Natural killer cell treated with Interleukin-12 subunit alpha and Interleukin-12 subunit beta and Interleukin-15 and Interleukin-18, amount 100 ng/mL, for 72 hours (primary cell): ENCODE results near the gene LRRK1. TPM values are rescaled to one million over a fixed set of nuclear protein-coding genes. Genes with fewer than 3 reads are reported as not detected.

Experiments used
- ATAC-seq, 2 donors: fragments of 150-1000 bp; cut with Tn5 transposase in 1 of 2; sonication (Bioruptor Pico), chemical (Tn5 transposase) in 1 of 2; 2 replicates each; pipeline ENCODE4 v1.10.0; 2021
- DNase-seq: peaks from one replicate; pipeline ENCODE4 v3.0.0; 2022; ENCODE audit warnings: low spot score
- H3K27ac Mint-ChIP-seq, 2 donors: 1 replicate in 1 of 2; 2 replicates in 1 of 2; pipeline ENCODE4 v1.8.0; 2022; ENCODE audit warnings: mixed read lengths in 2 of 2, mild to moderate bottlenecking in 1 of 2, moderate library complexity in 1 of 2
- H3K27me3 Mint-ChIP-seq, 2 donors: 1 replicate in 1 of 2; 2 replicates in 1 of 2; pipeline ENCODE4 v1.8.0; 2022; ENCODE audit warnings: mixed read lengths in 2 of 2
- H3K36me3 Mint-ChIP-seq: one replicate; pipeline ENCODE4 v1.8.0; 2022; ENCODE audit warnings: mixed read lengths
- H3K4me1 Mint-ChIP-seq, 2 donors: 1 replicate in 1 of 2; 2 replicates in 1 of 2; pipeline ENCODE4 v1.8.0; 2022; ENCODE audit warnings: low read depth in 2 of 2, mixed read lengths in 2 of 2, mild to moderate bottlenecking in 1 of 2
- H3K4me3 Mint-ChIP-seq: one replicate; pipeline ENCODE4 v1.8.0; 2022; ENCODE audit warnings: mixed read lengths
- H3K9me3 Mint-ChIP-seq: 2 replicates; pipeline ENCODE4 v1.8.0; 2022; ENCODE audit warnings: mixed read lengths
- total RNA-seq, 2 donors: library from RNA; stranded (reverse); gene quantifications; one replicate each; pipeline ENCODE4 v1.2.3, GENCODE V29; 2022

The LRRK1 gene
- total RNA-seq, 2 donors from 2014 or later, result 0.17 to 0.70 TPM

- no peak overlapping the region for H3K4me3 Mint-ChIP-seq
- H3K27me3 Mint-ChIP-seq, result no peaks in the 10 kb centered on the region
- ATAC-seq, result peak in 1 of 2 donors; percentile 12
- H3K9me3 Mint-ChIP-seq, result no peaks in the 10 kb centered on the region
- peak; percentile 38 for DNase-seq
- H3K27ac Mint-ChIP-seq, result peak overlapping the region in 1 of 2 donors; percentile 15
- H3K36me3 Mint-ChIP-seq, result no peaks in the 10 kb centered on the region
- H3K4me1 Mint-ChIP-seq, result peaks cover 10 to 14% of the 10 kb centered on the region in 2 donors
Measured at GRCh38 chr15:101112336-101113113, 193.4 kb downstream of the LRRK1 start.

- DNase-seq (peak; percentile 25), ATAC-seq (no peak)
- Mint-ChIP-seq H3K27me3 (no peaks in the 10 kb centered on the region), H3K4me1 (peaks cover 10 to 14% of the 10 kb centered on the region in 2 donors), H3K9me3 (no peaks in the 10 kb centered on the region), H3K36me3 (no peaks in the 10 kb centered on the region), H3K4me3 (no peak overlapping the region), H3K27ac (peak overlapping the region in 1 of 2 donors; percentile 54)
Measured at GRCh38 chr15:101113114-101114005, 194.2 kb downstream of the LRRK1 start.

DNA sequence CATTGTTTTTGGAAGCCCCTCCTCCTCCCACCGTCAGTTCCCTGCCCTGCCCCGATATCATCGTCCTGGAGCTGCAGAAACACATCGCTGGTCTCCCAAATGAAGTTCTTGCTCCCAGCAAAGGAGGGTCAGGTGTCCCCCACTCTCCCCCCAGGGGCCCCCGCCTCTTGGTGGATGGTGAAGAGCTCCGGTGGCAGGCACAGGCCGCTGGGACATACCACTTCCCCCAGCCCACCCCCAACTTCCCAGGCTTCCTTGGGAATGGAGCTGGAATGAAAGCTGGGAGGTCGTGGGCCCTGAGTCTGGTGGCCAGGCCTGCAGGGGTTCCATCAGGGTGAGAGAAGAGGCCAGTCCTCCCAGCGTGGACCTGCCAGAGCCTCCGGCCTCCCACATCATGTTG, 195.0 kb downstream of the LRRK1 start:
- ATAC-seq (no peak), DNase-seq (peak; percentile 35)
- no peaks in the 10 kb centered on the region for H3K27me3 Mint-ChIP-seq
- peak overlapping the region in 1 of 2 donors; percentile 54 for H3K27ac Mint-ChIP-seq
- no peaks in the 10 kb centered on the region for H3K9me3 Mint-ChIP-seq
- no peaks in the 10 kb centered on the region for H3K36me3 Mint-ChIP-seq
- peaks cover 10 to 15% of the 10 kb centered on the region in 2 donors for H3K4me1 Mint-ChIP-seq
- H3K4me3 Mint-ChIP-seq, result no peak overlapping the region

DNA sequence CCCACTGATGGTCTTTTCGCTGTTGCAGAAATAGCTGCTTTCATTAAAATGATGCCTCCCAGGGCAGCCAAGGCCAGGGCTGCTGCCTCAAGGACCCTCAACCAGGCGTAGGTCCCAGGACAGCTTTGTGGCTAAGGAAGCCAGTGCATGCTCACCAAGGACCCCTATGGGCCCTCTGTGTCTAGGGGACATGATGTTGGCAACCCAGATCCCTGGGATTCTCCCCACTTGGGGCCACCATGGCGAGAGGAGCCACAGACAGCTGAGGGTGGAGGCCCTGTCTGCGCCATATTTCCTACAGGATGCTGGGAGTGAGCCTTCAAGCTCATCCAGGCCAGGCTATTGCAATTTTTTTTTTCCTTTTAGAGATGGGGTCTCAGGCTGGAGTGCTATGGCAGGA, 195.5 kb downstream of the LRRK1 start:
- ATAC-seq (no peak), DNase-seq (peak; percentile 29)
- no peaks in the 10 kb centered on the region for H3K27me3 Mint-ChIP-seq
- H3K9me3 Mint-ChIP-seq, result no peaks in the 10 kb centered on the region
- no peak overlapping the region for H3K4me3 Mint-ChIP-seq
- no peak overlapping the region for H3K27ac Mint-ChIP-seq
- H3K4me1 Mint-ChIP-seq, result peaks cover 10 to 16% of the 10 kb centered on the region in 2 donors
- no peaks in the 10 kb centered on the region for H3K36me3 Mint-ChIP-seq

- Mint-ChIP-seq H3K27me3 (no peaks in the 10 kb centered on the region), H3K4me3 (no peak overlapping the region), H3K9me3 (no peaks in the 10 kb centered on the region), H3K4me1 (peaks cover 10 to 16% of the 10 kb centered on the region in 2 donors), H3K27ac (no peak overlapping the region), H3K36me3 (no peaks in the 10 kb centered on the region)
- DNase-seq, result no peak
- ATAC-seq, result no peak
Measured at GRCh38 chr15:101115393-101115785, 196.2 kb downstream of the LRRK1 start.

DNA sequence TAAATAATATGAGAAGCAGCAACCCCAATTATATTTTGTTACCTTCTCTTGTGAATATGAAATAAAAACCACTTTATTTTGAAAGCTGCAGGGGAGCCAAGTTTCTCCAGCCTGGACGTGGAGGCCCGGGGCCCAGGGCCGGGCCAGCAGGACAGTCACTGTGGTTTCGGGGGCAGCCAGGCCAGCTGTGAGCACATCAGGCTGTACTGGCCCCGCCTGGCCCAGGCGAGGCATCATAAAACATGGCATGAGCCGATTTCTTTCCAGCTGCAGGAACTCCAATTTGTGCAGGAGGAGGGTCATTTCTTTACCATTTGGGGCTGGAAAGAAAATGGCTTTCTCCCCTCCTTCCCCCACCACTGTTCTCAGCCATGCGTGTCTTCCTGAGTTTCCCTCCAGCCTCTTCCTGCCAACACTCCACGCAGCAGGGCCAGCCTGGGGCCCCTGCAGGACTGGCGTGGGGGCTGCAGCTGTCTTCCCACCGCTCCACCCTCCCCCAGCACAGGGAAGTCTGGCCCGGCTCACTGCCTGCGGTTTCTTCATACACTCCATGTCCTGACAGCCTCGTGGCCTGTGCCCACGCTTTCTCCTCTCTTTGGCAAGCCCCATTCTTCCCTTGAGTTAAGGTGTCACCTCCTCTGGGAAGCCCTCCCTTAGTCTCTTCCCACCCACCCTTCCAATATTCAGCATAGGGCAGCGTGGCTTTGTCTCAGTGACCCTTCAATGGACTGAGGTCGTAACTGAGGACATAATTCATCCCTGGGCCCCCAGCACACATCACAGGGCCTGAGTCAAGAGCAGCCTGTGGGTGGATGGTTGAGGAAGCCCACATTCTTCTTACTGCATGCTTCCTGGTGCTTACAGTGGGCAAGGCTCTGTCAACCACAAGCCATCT, 196.9 kb downstream of the LRRK1 start:
- DNase-seq (peak; percentile 35), ATAC-seq (no peak)
- no peaks in the 10 kb centered on the region for H3K9me3 Mint-ChIP-seq
- H3K4me3 Mint-ChIP-seq, result no peak overlapping the region
- peaks cover 10 to 16% of the 10 kb centered on the region in 2 donors for H3K4me1 Mint-ChIP-seq
- H3K27ac Mint-ChIP-seq, result peak overlapping the region in 1 of 2 donors; percentile 70
- H3K36me3 Mint-ChIP-seq, result no peaks in the 10 kb centered on the region
- H3K27me3 Mint-ChIP-seq, result no peaks in the 10 kb centered on the region

- no peaks in the 10 kb centered on the region for H3K36me3 Mint-ChIP-seq
- DNase-seq (peak; percentile 13), ATAC-seq (no peak)
- H3K27me3 Mint-ChIP-seq, result no peaks in the 10 kb centered on the region
- H3K9me3 Mint-ChIP-seq, result no peaks in the 10 kb centered on the region
- no peak overlapping the region for H3K4me3 Mint-ChIP-seq
- H3K27ac Mint-ChIP-seq, result peak overlapping the region in 1 of 2 donors; percentile 70
- peaks cover 13 to 19% of the 10 kb centered on the region in 2 donors for H3K4me1 Mint-ChIP-seq
Measured at GRCh38 chr15:101116681-101116976, 197.5 kb downstream of the LRRK1 start.

DNA sequence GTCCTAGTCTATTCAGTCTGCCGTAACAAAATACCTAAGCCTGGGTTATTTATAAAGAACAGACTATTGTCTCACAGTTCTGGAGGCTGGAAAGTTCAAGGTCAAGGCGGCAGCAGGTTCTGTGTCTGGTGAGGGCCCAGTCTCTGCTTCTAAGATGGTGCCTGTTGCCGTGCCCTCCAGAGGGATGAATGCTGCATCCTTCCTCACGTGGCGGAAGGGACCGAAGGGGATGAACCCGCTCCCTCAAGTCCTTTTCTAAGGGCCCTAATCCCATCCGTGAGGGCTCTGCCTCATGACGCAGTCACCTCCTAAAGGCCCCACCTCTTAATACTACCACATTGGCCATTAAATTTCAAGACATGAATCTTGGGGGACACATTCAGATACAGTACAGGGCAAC, 199.0 kb downstream of the LRRK1 start:
- ATAC-seq (no peak), DNase-seq (peak; percentile 54)
- H3K36me3 Mint-ChIP-seq, result no peaks in the 10 kb centered on the region
- H3K4me3 Mint-ChIP-seq, result no peak overlapping the region
- no peaks in the 10 kb centered on the region for H3K9me3 Mint-ChIP-seq
- peaks cover 24 to 29% of the 10 kb centered on the region in 2 donors for H3K4me1 Mint-ChIP-seq
- H3K27ac Mint-ChIP-seq, result no peak overlapping the region
- H3K27me3 Mint-ChIP-seq, result no peaks in the 10 kb centered on the region

- no peak for ATAC-seq
- DNase-seq, result peak; percentile 39
- H3K4me1 Mint-ChIP-seq, result peaks cover 29 to 34% of the 10 kb centered on the region in 2 donors
- H3K9me3 Mint-ChIP-seq, result no peaks in the 10 kb centered on the region
- no peaks in the 10 kb centered on the region for H3K36me3 Mint-ChIP-seq
- peak overlapping the region in 1 of 2 donors; percentile 72 for H3K27ac Mint-ChIP-seq
- H3K4me3 Mint-ChIP-seq, result no peak overlapping the region
- no peaks in the 10 kb centered on the region for H3K27me3 Mint-ChIP-seq
Measured at GRCh38 chr15:101118615-101119014, 199.5 kb downstream of the LRRK1 start.

GRCh38 chr15:101119181-101119580, 200.0 kb downstream of the LRRK1 start:
- Mint-ChIP-seq H3K36me3 (no peaks in the 10 kb centered on the region), H3K27me3 (no peaks in the 10 kb centered on the region), H3K9me3 (no peaks in the 10 kb centered on the region), H3K27ac (peak overlapping the region in 1 of 2 donors; percentile 72), H3K4me1 (peaks cover 34 to 39% of the 10 kb centered on the region in 2 donors), H3K4me3 (no peak overlapping the region)
- DNase-seq (peak; percentile 12), ATAC-seq (no peak)

Other genes starting within 250 kb of the LRRK1 start
- not detected for gene ALDH1A3, start 39.5 kb upstream of the LRRK1 start, total RNA-seq